ENCODE measurements around the gene ATXN3. TPM values are rescaled to one million over a fixed set of nuclear protein-coding genes. Genes with fewer than 3 reads are reported as not detected.
A peak's percentile ranks its signal among the peaks of the same experiment; 100 is the strongest.

ATXN3 gene
- total RNA-seq, 4 donors from 2014 or later: 6.4 to 18.9 (median 8.5) TPM

DNA sequence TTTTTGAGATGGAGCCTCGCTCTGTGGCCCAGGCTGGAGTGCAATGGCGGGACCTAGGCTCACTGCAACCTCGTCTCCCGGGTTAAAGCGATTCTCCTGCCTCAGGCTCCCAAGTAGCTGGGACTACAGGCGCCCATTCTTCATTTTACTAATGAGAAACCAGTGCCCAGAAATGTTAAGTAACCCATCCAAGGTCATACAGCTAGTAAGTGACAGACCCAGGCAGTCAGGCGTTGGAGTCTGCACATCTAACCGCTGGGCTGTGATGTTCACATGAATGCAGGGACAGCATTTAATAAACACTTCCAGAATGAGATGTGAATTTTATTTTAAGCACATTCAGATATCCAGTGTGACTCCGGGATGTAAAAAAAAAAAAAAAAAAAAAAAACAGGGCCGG lies 65.2 kb downstream of the ATXN3 start:
- no peaks in the 10 kb centered on the region for H3K9me3 ChIP-seq
- no peak for ATAC-seq
- no peaks in the 10 kb centered on the region for H3K27me3 ChIP-seq
- TF ChIP-seq, protein P1, sequence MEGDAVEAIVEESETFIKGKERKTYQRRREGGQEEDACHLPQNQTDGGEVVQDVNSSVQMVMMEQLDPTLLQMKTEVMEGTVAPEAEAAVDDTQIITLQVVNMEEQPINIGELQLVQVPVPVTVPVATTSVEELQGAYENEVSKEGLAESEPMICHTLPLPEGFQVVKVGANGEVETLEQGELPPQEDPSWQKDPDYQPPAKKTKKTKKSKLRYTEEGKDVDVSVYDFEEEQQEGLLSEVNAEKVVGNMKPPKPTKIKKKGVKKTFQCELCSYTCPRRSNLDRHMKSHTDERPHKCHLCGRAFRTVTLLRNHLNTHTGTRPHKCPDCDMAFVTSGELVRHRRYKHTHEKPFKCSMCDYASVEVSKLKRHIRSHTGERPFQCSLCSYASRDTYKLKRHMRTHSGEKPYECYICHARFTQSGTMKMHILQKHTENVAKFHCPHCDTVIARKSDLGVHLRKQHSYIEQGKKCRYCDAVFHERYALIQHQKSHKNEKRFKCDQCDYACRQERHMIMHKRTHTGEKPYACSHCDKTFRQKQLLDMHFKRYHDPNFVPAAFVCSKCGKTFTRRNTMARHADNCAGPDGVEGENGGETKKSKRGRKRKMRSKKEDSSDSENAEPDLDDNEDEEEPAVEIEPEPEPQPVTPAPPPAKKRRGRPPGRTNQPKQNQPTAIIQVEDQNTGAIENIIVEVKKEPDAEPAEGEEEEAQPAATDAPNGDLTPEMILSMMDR (IDR thresholded peaks at IDR 0.05 in 4 of 5, conservative IDR thresholded peaks at IDR 0.05 in 1 of 5): no peak
- TF ChIP-seq POLR2A (IDR thresholded peaks at IDR 0.05): no peak
- H3K36me3 ChIP-seq: no peaks in the 10 kb centered on the region
- in situ Hi-C loops (cut with MboI; ENCODE audit: low sequenced_read_pairs in 4 of 4) (loop anchor here in 1 of 4 donors (25.0 kb wide), 1 partner anchor 529 kb away; the partner anchor contains the start of gene PPP4R3A), intact Hi-C loops (cut with DNase I; ENCODE audit: low total_unique reads) (no loop called here)
- DNase-seq: no peak
- peaks cover 30 to 36% of the 10 kb centered on the region in 2 donors for H3K4me1 ChIP-seq
- peak overlapping the region; percentile 96 to 100 (median 97) for H3K27ac ChIP-seq
- peak overlapping the region in 3 of 4 donors; percentile 84 to 99 (median 92) for H3K4me3 ChIP-seq

DNA sequence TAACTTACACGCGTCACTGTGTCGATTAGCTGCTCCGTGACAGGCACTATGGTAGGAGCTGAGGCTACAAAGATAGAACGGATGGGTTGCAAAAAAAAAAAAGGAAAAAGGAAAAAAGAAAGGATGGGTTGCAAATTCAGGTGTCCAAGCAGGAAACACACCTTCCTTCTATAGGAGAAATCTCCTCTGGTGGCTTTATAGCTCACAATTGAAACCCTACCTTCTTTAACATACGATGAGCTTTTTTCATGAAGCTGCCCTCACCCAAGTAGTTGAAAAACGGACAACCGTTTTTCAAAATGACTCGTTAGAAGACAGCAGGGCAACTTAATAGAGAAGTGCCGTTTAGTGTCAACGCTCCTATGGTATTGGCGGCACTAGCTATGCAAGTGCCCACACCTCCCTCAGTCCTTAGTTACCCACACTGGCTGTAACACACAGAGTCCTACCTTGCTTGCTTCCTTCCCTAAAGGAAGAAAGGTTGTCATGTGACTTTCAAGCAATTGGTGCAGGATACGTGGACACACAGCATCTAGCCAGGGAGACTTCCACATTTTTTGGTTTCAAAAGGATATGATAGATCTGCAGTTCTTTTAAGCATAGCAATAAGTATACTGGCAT lies 65.8 kb downstream of the ATXN3 start:
- intact Hi-C loops (cut with DNase I; ENCODE audit: low total_unique reads): loop anchor here (1.0 kb wide), 2 partner anchors 66 to 754 kb away; partner anchors contain the start of genes ATXN3 and GOLGA5
- no peaks in the 10 kb centered on the region for H3K27me3 ChIP-seq
- DNase-seq (no peak), ATAC-seq (peak; percentile 51 to 61)
- H3K9me3 ChIP-seq: no peaks in the 10 kb centered on the region
- peak overlapping the region; percentile 96 to 100 (median 97) for H3K27ac ChIP-seq
- TF ChIP-seq, protein P1 (IDR thresholded peaks at IDR 0.05 in 4 of 5, conservative IDR thresholded peaks at IDR 0.05 in 1 of 5): no peak
- no peak for TF ChIP-seq POLR2A (IDR thresholded peaks at IDR 0.05)
- in situ Hi-C loops (cut with MboI; ENCODE audit: low sequenced_read_pairs in 4 of 4): loop anchor here in 1 of 4 donors (25.0 kb wide), 1 partner anchor 528 kb away; the partner anchor contains the start of gene PPP4R3A
- H3K4me3 ChIP-seq: peak overlapping the region; percentile 84 to 99 (median 94)
- H3K4me1 ChIP-seq: peaks cover 36 to 42% of the 10 kb centered on the region in 2 donors
- no peaks in the 10 kb centered on the region for H3K36me3 ChIP-seq

DNA sequence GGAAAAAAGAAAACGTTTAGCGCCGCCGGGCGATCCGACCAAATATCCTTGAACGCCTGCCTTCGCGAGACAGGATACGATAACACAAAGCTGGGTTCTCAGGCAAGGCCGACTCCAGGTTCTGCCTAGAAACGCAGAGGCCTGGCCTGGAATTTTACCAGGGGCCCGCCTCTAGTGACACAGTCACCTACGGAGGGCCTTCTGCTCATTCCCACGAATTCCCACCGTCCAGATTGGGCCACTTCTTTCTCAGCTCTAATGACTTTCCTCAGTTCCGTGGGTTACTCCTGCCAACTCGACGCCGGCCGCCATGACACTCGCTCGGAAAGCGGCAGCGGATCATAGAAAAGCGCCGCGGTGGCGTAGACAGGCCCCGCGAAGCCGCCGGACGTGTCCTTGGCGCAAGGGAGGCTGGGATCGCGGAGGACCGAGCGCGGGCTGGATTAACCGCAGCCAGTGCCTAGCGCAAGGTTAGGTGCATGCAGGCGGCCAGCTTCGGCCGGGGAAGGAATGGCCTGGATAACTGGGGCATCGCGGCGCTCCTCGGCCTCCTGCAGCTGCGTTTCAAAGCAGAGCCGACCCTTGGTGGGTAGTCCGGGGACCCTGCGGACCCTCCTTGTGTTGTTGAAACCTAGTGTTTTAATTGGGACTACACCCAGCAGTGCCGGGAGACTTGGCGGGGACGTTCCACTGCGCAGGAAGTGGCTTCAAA lies 66.5 kb downstream of the ATXN3 start, which contains the start of gene TRIP11:
TSS of gene TRIP11 (minus strand) at position 341 of the 712 bp plus-strand sequence. CDS start 374 bp downstream, outside the sequence.
- H3K36me3 ChIP-seq: no peaks in the 10 kb centered on the region
- no peaks in the 10 kb centered on the region for H3K9me3 ChIP-seq
- peak; percentile 58 to 63 for TF ChIP-seq POLR2A (IDR thresholded peaks at IDR 0.05)
- TF ChIP-seq, protein P1 (IDR thresholded peaks at IDR 0.05 in 4 of 5, conservative IDR thresholded peaks at IDR 0.05 in 1 of 5): peak in 1 of 5 experiments; percentile 16
- peak within 1 kb of the TSS; percentile 96 to 100 (median 97) for H3K27ac ChIP-seq
- DNase-seq: peak; percentile 90 to 93
- H3K4me1 ChIP-seq: peaks cover 38 to 42% of the 10 kb centered on the region in 2 donors
- ATAC-seq: peak; percentile 95 to 96
- H3K4me3 ChIP-seq: peak within 1 kb of the TSS; percentile 84 to 99 (median 94)
- in situ Hi-C loops (cut with MboI; ENCODE audit: low sequenced_read_pairs in 4 of 4): loop anchor here in 1 of 4 donors (5.0 to 25.0 kb wide), 2 partner anchors 67 to 528 kb away; partner anchors contain the start of genes ATXN3 and PPP4R3A
- intact Hi-C loops (cut with DNase I; ENCODE audit: low total_unique reads): loop anchor here (1.0 to 5.0 kb wide), 5 partner anchors 48 to 754 kb away; partner anchors contain the start of genes ATXN3, CPSF2, GOLGA5 and NDUFB1
- no peaks in the 10 kb centered on the region for H3K27me3 ChIP-seq

DNA sequence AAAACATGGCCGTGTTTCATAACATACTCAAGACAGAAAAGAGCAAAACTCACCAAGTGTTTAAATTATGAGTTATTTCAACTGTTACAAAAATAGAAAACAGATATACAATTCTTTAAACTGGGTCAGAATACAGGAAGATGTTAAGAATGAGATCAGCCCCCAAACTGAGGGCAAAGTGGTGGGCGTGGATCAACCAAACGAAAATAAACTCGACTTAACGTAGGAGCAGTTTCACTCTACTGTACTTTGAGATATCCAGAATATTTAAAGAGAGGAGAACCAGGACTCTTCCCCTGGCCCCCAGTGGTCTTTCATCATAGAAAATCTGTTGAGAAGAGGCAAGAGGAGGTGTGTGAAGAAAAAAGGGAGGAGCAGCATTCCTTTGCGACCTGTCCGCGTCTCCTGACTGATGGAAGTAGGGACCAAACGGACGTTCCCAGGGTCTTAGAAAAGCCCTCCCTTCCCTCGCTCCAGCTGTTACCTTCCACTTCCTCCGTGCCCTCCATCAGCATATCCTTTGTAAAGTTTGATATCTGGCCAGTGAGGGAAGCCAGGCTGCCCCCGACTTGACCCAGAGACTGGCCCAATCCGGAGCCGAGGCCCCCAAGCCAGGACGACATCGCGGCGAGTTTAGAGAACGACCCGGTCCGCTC lies 67.2 kb downstream of the ATXN3 start:
- TF ChIP-seq, protein P1 (IDR thresholded peaks at IDR 0.05 in 4 of 5, conservative IDR thresholded peaks at IDR 0.05 in 1 of 5): no peak
- no peak for TF ChIP-seq POLR2A (IDR thresholded peaks at IDR 0.05)
- peaks cover 38 to 42% of the 10 kb centered on the region in 2 donors for H3K4me1 ChIP-seq
- H3K36me3 ChIP-seq: no peaks in the 10 kb centered on the region
- intact Hi-C loops (cut with DNase I; ENCODE audit: low total_unique reads) (loop anchor here (5.0 kb wide), 3 partner anchors 47 to 527 kb away; partner anchors contain the start of genes CPSF2, NDUFB1 and PPP4R3A), in situ Hi-C loops (cut with MboI; ENCODE audit: low sequenced_read_pairs in 4 of 4) (loop anchor here in 1 of 4 donors (5.0 to 25.0 kb wide), 2 partner anchors 68 to 527 kb away; partner anchors contain the start of genes ATXN3 and PPP4R3A)
- DNase-seq (peak in 1 of 2 donors; percentile 46), ATAC-seq (peak; percentile 37 to 45)
- H3K9me3 ChIP-seq: no peaks in the 10 kb centered on the region
- peak overlapping the region; percentile 96 to 100 (median 97) for H3K27ac ChIP-seq
- no peaks in the 10 kb centered on the region for H3K27me3 ChIP-seq
- H3K4me3 ChIP-seq: peak overlapping the region; percentile 84 to 99 (median 94)

Data from gastrocnemius medialis (tissue), 4 donors.